ENCODE data around the gene ATP8B4.
"Not testable (repeated sequence)": the region's sequence is repeated elsewhere in the genome, so short reads cannot be mapped to it uniquely, and the experiment has no call there.

The ATP8B4 gene

DNA sequence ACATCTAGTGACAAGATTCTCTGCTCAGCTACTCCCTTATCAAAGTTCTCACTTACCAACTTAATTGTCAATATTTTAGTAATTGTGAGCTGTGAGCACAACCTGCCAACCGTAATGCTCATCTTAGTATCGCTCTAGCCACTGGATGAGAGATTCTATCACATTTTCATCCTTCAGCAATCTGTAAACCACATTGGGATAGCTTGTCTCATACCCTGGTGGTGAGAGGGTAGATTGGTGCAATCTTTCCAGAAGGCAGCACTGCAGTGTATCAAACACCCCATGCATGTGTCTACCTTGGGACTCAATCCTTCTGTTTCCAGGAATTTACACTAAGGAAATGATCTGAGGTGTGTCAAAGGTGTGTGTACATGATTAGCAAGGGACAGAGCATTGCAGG is 18.9 kb upstream of the ATP8B4 start:
- no peak for FAIRE-seq

DNA sequence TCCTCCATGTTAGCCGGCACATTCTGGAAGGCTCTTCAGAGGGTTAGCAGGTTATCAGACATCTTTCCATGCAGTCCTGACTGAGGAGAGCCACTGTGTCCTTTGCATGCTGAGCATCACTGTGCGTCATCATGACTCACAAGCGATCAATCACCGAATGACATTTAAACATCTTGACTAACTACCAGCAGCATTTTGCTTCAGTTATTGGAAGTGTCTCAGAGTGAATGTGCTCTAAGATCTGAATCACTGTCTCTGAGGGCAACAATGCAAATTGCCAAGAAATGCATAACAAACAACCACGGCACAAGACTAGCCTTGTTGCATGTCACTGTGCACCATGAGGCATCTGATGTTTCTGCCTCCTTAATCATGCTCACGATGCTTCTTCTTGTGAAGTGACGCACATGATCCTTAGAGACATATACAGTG is 18.3 kb upstream of the ATP8B4 start:
- FAIRE-seq, result no peak

DNA sequence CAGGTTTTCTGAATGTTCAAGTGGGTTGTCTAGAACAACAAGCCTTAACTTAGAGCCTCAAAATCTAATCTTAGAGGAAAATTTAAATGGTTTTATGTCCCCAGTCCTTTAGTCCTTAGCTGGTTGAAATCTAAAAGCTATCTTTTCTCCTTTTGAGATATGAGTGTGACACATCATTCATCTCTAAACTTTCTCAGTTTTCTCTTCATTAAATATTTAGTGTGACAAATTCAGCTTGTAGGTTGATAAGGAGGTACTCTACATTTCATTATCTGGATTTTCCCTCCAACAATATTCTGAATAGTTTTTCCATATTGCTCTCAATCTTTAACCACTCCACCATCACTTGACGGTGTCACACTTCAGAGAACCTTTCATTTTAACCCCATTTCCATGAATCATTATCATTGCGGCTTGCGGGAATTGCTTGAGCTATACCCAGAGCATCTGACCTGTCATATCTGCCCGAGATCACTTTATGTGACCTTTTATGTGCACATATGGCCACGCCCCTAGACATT is 16.1 kb upstream of the ATP8B4 start:
- FAIRE-seq, result no peak

DNA sequence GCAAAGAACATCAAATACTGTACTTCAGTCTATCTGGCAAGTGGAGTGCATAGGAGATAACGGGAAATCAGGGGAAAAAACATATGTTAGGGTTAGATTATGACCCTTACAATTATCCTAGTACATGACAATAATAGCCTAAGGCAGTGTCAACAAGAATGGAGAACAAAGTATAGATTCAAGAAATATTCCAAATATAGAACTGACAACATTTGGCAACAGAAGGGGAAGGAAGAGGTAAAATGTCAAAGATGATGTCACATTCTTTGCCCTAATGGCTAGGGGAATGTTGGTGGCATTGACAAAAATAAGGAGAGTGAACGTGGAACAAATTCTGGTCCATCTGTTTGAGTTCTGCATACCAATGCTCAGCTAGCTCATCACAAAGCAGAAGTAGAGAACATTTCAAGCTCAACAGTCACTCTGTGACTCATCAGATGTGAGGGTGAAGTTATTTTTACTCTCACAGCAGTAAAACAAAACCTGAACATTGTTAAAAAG is 15.5 kb upstream of the ATP8B4 start:
- FAIRE-seq, result no peak

DNA sequence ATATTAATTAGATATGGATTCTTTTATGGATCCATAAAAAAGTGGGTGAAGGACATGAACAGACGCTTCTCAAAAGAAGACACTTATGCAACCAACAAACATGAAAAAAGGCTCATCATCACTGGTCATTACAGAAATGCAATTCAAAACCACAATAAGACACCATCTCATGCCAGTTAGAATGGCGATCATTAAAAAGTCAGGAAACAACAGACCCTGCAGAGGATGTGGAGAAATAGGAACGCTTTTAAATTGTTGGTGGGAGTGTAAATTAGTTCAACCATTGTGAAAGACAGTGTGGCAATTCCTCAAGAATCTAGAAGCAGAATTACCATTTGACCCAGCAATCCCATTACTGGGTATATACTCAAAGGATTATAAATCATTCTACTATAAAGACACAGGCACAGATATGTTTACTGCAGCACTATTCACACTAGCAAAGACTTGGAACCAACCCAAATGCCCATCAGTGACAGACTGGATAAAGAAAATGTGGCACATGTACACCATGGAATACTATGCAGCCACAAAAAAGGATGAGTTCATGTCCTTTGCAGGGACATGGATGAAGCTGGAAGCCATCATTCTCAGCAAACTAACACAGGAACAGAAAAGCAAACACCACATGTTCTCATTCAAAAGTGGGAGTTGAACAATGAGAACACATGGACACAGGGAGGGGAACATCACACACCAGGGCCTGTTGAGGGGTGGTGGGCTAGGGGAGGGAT is 13.4 kb upstream of the ATP8B4 start:
- not testable (repeated sequence) for FAIRE-seq

DNA sequence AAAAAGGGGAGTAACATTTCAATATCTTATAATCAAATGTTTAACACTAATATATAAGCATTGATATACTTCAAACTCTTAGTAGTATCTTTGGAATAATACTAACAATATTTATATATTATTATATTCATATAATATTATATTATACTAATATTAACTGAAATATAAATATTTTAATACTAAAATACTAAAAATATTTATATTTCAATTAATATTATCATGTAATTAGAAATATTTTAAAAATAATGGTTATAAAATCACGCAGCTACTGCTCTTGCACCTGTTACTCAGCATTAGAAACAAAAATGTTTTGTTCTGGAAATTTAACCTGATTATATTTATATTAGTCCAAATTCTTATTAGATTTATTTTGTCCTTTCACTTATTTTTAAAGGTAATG is 12.6 kb upstream of the ATP8B4 start:
- FAIRE-seq, result no peak

DNA sequence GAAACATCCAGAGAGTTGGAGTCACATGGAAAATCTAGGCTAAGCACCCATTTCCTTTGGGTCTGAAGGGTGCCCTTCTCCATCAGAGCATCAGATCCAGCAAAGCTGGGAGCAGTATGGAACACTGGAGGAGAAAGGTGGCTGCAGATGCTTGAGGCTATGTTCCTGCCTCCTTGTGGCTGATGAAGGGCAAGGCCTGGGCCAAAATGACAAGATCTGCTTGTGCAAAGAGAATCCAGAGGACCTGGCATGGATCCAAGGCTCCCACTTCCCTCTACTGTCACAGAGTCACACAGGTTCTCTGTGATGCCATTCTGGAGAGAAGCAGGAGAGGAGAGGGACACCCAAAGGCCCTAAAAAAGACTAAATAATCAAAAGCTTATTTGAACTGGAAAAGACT is 9.2 kb upstream of the ATP8B4 start:
- no peak for FAIRE-seq

DNA sequence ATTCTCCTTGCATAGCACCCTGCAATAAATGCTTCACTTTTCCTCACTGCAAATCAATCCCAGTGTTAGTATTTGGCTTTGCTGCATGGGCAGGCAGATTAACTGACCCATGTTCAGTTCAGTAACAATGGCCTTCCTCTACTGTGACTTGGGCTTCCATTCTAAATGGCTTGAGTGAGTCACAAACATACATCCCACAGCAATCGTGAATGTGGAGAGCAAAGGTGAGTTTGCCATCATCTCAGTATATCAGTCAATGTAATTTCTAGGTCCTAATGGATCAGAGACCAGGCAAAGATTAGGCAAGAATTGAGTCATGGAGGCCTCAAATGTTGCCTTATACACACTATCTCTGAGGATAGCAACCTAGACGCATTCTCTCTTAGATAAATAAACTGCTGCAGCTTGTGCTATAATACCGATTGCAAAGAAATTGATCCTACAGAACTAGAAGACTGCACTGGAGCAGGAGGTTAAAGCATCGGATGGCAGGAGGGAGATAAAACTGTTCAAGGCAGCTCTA is 8.3 kb upstream of the ATP8B4 start:
- FAIRE-seq, result no peak

DNA sequence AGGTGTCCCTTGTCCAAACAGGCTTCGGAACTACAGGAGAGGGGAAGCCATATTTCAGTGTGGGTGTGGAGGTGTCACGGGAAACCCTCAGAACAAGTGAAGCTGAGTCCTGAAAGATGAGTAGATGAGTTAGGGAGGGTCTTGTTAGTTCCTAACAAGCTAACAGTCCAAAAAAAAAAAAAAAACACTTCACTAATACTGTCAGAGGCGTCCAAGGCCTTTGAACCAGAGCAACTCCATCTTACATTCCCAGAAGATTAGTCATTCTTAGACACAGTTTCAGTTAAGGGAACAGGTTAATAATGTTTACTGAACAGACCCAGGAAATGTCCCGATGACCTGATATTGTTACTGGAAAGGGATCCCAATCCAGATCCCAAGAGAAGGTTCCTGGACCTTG is 7.0 kb upstream of the ATP8B4 start:
- no peak for FAIRE-seq

DNA sequence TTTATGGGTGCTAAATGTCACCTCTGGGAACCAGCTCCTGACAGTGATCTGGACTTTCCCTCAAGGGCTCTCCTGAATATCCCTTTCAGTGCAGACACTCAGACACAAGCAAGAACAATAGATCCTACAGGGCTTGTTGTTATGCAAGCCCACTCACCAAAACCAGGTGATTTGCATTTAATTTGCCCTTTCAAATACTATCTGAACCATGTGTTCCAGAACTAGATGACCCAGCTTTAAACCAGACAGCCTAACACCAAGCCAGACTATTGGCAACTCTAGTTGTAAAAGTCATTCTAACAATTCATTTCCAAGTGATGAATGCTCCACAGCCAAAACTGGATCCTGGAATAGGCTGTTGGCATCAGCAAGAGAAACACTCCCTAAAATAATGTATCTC is 5.6 kb upstream of the ATP8B4 start:
- FAIRE-seq, result no peak

DNA sequence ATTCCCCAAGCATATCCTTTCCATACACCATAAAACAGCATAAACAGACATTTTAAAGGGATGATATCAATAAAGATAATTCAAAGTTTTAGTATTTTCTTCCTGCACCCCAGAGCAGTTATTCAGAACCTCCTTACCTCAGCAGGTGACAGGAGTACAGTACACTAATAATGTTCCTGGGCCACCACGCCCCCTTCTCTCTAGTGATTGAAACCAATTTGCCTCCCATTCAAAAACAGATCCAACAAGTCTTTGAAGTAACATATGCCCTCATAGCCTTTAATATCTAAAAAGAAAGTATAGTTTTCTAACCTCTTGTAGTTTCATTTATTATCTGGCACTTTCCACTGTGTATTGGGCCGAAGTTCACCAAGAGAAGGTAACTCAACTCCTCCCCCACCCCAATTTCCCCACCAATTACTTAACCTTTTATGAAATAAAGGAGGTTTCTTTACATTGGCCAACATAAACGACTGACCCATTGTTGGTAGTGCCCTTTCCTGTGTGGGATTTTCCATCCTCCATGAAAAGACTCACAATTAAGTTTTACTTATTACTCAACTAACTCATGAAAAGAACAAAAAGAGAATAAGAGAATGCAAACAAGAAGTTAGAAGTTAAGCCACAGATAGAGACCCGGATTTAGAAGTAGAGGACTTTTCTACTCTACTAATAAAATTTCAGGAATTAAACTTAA is 5.0 kb upstream of the ATP8B4 start:
- no peak for FAIRE-seq

DNA sequence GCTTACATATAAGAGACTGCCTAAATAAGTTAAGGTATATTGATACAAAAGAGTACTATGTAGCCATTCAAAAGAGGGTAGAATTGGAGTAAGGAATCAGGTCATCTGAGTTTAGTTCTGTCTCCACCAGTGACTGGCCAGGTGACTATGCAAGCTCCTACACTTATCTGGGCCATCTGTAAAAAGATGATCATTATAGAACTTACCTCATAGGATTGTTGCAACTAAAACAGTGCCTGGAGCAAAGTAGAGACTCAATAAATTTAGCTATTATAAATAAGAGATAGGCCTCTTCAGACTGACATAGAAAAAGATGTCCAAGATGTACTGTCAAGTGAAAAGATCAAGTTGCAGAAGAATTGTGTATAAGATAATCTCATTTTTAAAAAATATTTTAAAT is 1.7 kb upstream of the ATP8B4 start:
- no peak for FAIRE-seq

DNA sequence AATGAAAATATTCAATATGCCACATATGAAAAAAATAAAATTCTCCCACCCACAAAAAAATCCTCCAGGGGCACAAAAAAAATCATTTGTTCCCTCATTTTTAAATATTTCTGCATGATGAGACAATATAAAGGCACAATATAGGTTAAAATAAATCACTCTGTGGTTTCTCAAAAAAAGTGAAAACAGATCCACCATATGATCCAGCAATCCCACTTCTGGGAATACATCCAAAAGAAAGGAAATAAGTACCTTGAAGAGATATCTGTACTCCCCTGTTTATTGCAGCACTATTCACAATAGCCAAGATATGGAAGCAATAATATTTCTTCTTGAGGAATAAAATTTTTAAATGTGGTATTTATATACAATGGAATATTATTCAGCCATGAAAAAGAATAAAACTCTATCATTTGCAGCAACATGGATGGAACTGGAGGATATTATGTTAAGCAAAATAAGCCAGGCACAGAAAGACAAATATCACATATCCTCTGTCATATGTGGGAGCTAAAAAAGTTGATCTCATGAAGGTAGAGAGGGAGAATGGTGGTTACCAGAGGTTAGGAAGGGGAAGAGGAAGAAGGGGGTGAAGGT is 1.5 kb downstream of the ATP8B4 start:
- no peak for FAIRE-seq

DNA sequence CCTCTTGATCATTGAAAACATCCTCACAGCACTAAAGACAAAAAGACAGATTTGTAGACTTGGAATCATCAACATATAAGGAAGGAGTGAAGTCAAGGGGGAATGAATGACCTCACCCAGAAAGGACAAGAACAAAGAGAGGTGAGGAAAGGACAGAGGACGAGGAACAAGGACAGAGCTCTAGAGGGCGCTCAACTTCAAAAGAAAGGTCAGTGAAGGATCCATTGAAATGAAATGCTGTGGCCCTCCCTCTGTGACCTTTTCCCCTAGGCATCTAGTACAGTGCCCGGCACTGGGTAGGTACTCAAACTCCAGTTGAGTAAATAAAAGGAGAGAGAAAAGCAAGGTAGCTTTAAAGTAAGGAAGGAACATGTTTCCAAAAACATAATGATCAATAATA is 2.6 kb downstream of the ATP8B4 start:
- FAIRE-seq, result no peak

DNA sequence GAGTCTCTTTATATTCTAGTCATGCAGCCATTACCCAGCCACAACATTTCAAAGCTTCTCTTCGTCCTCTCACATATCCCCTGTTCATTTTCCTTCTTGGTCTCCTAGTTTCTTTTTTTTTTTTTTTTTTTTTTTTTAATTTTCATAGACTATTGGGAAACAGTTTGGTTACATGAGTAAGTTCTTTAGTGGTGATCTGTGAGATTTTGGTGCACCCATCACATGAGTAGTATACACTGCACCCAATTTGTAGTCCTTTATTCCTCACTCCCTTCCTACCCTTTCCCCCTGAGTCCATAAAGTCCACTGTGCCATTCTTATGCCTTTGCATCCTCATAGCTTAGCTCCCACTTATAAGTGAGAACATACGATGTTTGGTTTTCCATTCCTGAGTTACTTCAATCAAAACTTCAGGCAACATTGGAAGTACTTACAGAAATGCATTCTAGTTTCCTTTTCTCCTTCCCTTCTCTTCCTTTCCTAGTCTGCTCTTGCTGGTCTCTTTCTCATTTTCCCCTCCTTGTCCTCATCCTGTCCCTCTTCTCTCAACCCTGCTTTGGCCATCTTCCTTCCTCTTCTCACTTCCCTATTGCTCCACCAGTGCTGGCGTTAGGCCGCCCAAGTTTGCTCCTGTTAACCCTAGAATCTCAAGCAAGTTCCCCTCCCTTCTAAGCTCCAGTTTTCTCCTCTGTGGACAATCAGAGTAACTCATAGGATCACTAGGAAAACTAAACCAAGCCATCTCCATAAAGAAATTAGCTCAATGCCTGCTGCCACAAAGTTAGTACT is 4.8 kb downstream of the ATP8B4 start:
- no peak for FAIRE-seq

DNA sequence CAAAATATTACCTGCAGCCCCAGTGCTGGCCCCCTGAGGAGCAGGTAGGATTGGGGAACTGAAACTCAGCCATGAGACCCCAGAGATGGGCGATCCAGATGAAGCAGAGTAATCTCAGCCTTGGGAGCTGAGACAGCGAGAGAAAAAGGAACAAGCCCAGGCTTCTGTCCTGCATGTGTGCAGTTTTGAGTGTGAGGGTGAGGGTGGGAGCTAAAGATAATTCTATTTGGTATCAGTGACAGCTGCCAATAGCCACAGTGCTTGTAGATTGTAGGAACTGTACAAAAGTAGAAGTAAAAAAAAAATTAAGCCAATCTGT is 5.9 kb downstream of the ATP8B4 start:
- no peak for FAIRE-seq

DNA sequence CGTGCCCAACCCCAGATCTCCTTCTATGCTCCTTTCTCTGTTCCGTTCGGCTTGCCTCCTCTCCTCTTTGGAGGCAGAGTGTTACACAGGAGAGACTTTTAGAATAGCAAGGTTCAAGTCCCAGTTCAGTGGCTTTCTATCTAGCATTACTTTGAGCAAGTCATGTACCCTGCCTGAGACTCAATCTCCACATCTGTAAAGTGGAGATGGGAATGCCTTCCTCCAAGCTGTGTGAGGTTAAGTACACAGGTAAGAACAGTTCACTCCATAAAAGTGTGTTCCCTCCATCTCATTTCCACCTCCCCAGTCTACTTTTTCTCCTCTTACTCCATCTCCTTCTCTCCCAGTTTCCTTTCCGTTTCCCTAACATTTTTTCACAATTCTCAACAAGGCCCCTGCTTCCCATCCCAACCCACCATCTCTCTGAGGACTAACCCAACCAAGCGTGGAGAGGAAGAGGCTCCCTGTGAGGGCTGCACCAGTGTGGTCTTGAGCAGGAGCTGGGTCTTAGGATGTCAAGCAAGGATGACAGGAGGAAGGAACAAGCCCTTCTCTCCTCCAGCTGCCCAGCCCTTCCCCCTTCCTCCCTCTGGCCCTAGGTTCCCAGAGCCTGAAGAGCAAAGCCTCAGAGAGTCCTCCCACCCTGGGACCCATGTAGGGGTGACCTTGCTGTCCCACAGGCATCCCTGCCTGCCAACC is 6.4 kb downstream of the ATP8B4 start:
- FAIRE-seq, result no peak

DNA sequence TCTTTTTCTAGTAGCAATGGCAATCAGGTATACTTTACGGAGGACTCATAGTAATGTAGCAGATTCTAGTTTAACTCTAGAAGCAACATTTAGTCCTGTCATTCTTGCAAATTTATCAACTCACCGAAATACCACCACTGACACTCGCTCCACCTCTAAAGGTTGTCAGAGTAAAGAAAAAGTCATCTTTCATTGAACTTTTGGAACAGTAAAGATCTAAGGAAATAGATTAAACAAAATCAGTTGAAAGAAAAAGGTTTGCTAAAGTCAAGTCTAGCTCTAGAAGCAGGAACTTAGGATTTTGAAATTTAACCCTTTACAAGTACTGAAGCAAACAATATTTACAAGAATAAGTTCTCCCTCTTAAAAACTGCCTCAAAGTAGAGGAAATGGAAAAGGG is 8.7 kb downstream of the ATP8B4 start:
- no peak for FAIRE-seq

DNA sequence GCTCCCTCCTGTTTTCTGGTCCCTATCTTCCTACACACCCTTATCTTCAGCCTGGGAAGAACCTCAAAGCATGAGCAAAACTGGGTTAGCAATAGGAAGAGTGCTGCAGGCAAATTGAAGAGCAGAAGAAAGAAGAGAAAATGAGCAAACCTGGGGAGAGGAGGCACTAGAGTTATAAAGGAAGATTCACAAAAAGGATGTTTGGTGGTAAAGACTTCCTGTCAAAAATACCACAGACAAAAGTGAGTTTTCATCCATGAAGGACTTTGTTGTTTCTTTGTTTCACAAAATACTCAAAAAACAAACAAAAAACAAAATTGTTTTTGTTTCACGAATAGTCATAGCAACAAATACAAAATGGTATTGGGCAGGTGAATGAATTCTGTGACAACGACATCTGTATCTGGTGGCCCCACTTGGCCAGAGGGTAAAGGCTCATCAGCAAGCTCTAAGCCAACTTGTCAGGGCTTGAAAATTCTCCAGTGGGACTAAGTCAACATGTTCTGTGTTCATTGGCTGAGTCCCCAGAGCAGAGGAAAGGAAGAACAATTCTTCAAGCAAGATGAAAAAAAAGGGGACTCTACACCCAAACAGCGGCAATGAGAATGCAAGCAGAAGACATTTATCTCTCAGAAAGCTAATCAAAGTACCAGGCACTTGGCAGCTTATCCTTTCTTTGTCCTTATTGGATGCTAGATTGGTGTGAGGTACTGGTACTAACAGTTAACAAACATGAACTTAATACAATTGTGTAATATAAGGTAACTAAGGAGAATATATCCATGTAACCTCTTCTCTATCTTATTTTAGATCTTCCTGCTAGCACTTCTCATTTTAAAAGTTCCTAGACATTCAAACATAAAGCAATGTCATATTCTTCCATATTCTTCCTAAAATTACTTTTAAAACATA is 9.7 kb downstream of the ATP8B4 start:
- FAIRE-seq, result no peak

DNA sequence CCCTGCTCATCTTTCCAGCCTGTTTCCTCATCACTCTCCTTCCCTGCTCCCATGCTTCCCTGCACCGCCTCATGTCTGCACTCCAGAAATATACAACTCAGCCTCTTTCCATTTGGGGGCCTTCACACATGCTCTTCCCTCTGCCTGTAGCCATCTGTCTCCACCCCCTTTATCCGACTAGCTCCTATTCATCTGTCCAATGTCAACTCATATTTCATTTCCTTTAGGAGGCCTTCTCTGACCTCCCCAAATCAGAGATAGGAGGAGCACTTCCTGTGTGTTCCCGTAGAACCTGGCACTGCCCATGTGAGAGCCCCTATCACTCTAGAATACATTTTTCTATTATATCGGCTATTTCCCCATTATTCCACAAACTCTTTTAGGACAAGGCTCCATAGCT is 10.6 kb downstream of the ATP8B4 start:
- FAIRE-seq, result no peak
